Loucy (cell line): Measurements from ENCODE around the gene ODAD3.

Experiments used
- H2AFZ ChIP-seq: fragments of 200-600 bp; sonication (generic); 2 replicates; pipeline ENCODE4 v1.6.0; 2016; ENCODE audit warnings: antibody characterized with exemption, mild to moderate bottlenecking, low read length, moderate library complexity
- H3F3A ChIP-seq: fragments of 200-600 bp; 2 replicates; pipeline ENCODE4 v1.6.0; 2016; ENCODE audit warnings: antibody characterized with exemption, low read depth, mild to moderate bottlenecking
- H3K27me3 ChIP-seq: fragments of 200-600 bp; sonication (generic); 2 replicates; pipeline ENCODE4 v1.6.1; 2014; ENCODE audit warnings: low read length, mild to moderate bottlenecking; ENCODE audit not compliant: insufficient read depth, poor library complexity, severe bottlenecking
- H3K36me3 ChIP-seq: fragments of 200-600 bp; sonication (generic); 2 replicates; pipeline ENCODE4 v1.6.1; 2016; ENCODE audit warnings: low read length; ENCODE audit not compliant: insufficient read depth
- H3K4me1 ChIP-seq: fragments of 200-600 bp; sonication (generic); 2 replicates; pipeline ENCODE4 v1.5.1; 2014; ENCODE audit warnings: low read length, mild to moderate bottlenecking; ENCODE audit not compliant: insufficient read depth, poor library complexity, severe bottlenecking
- H3K4me2 ChIP-seq: fragments of 200-600 bp; sonication (generic); 2 replicates; pipeline ENCODE4 v1.6.0; 2014; ENCODE audit warnings: antibody characterized with exemption, low read length, low read depth, mild to moderate bottlenecking; ENCODE audit not compliant: poor library complexity, severe bottlenecking
- H3K4me3 ChIP-seq: fragments of 200-600 bp; sonication (generic); 2 replicates; pipeline ENCODE4 v1.5.1; 2014; ENCODE audit warnings: low read length, mild to moderate bottlenecking, mixed read lengths; ENCODE audit not compliant: poor library complexity, severe bottlenecking
- H3K79me2 ChIP-seq: fragments of 200-600 bp; sonication (generic); 2 replicates; pipeline ENCODE4 v1.6.1; 2014; ENCODE audit warnings: low read length; ENCODE audit not compliant: insufficient read depth
- H3K9ac ChIP-seq: fragments of 200-600 bp; sonication (generic); 2 replicates; pipeline ENCODE4 v1.6.0; 2014; ENCODE audit warnings: mild to moderate bottlenecking, low read depth, low read length, moderate library complexity; ENCODE audit not compliant: poor library complexity, severe bottlenecking
- H3K9me2 ChIP-seq: fragments of 200-600 bp; sonication (generic); replicated peaks from 2 replicates; pipeline ENCODE4 v1.6.1; 2016; ENCODE audit warnings: low read depth, low read length, mixed read lengths
- H3K9me3 ChIP-seq: fragments of 200-600 bp; sonication (generic); 2 replicates; pipeline ENCODE4 v1.6.1; 2014; ENCODE audit warnings: mild to moderate bottlenecking, antibody characterized with exemption, low read length, low read depth; ENCODE audit not compliant: insufficient read depth
- H4K20me1 ChIP-seq: fragments of 200-600 bp; sonication (generic); 2 replicates; pipeline ENCODE4 v1.6.0; 2014; ENCODE audit warnings: antibody characterized with exemption, low read length, mild to moderate bottlenecking; ENCODE audit not compliant: insufficient read depth, poor library complexity, severe bottlenecking
- CTCF ChIP-seq: fragments of 200-600 bp; sonication (generic); conservative IDR thresholded peaks from 2 replicates; pipeline ENCODE4 v1.5.1; 2014; ENCODE audit warnings: mild to moderate bottlenecking, antibody characterized with exemption, low read length
- EZH2phosphoT487 ChIP-seq: fragments of 200-600 bp; IDR thresholded peaks from 2 replicates; pipeline ENCODE4 v1.6.1; 2018; ENCODE audit warnings: antibody characterized with exemption, mild to moderate bottlenecking, moderate library complexity, borderline replicate concordance

ODAD3 gene

GRCh38 chr19:11482384-11483050 lies 47.6 kb upstream of the ODAD3 start:
- H3F3A ChIP-seq: no peaks in the 10 kb centered on the region
- H2AFZ ChIP-seq: no peak overlapping the region
- H3K79me2 ChIP-seq: no peaks in the 10 kb centered on the region
- no peak overlapping the region for H3K4me3 ChIP-seq
- H4K20me1 ChIP-seq: no peaks in the 10 kb centered on the region
- H3K9ac ChIP-seq: no peak overlapping the region
- H3K9me2 ChIP-seq: no peaks in the 10 kb centered on the region
- H3K27me3 ChIP-seq: no peaks in the 10 kb centered on the region
- H3K36me3 ChIP-seq: no peaks in the 10 kb centered on the region
- H3K9me3 ChIP-seq: no peaks in the 10 kb centered on the region
- TF ChIP-seq CTCF: no peak
- TF ChIP-seq EZH2phosphoT487: no peak
- H3K4me1 ChIP-seq: no peaks in the 10 kb centered on the region
- no peak overlapping the region for H3K4me2 ChIP-seq

- Histone ChIP-seq H3K4me2 (no peak overlapping the region), H3K9me2 (no peaks in the 10 kb centered on the region), H3F3A (no peaks in the 10 kb centered on the region), H3K27me3 (no peaks in the 10 kb centered on the region), H4K20me1 (no peaks in the 10 kb centered on the region), H3K9me3 (no peaks in the 10 kb centered on the region), H3K79me2 (no peaks in the 10 kb centered on the region), H2AFZ (no peak overlapping the region), H3K4me1 (no peaks in the 10 kb centered on the region), H3K36me3 (no peaks in the 10 kb centered on the region), H3K4me3 (no peak overlapping the region), H3K9ac (no peak overlapping the region)
- no peak for TF ChIP-seq CTCF
- TF ChIP-seq EZH2phosphoT487: no peak
Observed at GRCh38 chr19:11481534-11482383, 46.8 kb upstream of the ODAD3 start.

- no peaks in the 10 kb centered on the region for H3K27me3 ChIP-seq
- no peaks in the 10 kb centered on the region for H3K9me3 ChIP-seq
- no peaks in the 10 kb centered on the region for H3K79me2 ChIP-seq
- H2AFZ ChIP-seq: no peak within 1 kb of the TSS
- no peak for TF ChIP-seq EZH2phosphoT487
- no peak for TF ChIP-seq CTCF
- no peaks in the 10 kb centered on the region for H3K4me1 ChIP-seq
- no peaks in the 10 kb centered on the region for H3K36me3 ChIP-seq
- no peaks in the 10 kb centered on the region for H4K20me1 ChIP-seq
- H3K4me3 ChIP-seq: no peak within 1 kb of the TSS
- H3F3A ChIP-seq: no peaks in the 10 kb centered on the region
- H3K9ac ChIP-seq: no peak within 1 kb of the TSS
- no peaks in the 10 kb centered on the region for H3K9me2 ChIP-seq
- no peak within 1 kb of the TSS for H3K4me2 ChIP-seq
Observed at GRCh38 chr19:11480715-11481533, 46.0 kb upstream of the ODAD3 start, which contains the start of gene ELAVL3. TSS of gene ELAVL3 (minus strand) at chr19:11481046. CDS start at chr19:11480608, 438 bp downstream.
